Daoy (cell line): ENCODE measurements around the gene LCN1. TPM values are rescaled to one million over a fixed set of nuclear protein-coding genes. Genes with fewer than 3 reads are reported as not detected.

Experiments used
- DNase-seq: peaks from one replicate; pipeline ENCODE4 v3.0.0-alpha.2; 2015; ENCODE audit warnings: low read depth
- total RNA-seq: library from RNA; depleted of rRNA; stranded (reverse); fragments of >200 nt; shearing (Covaris generic); gene quantifications from 2 replicates; pipeline ENCODE4 v1.2.3, GENCODE V29; 2014; rRNA removed

Gene LCN1
- not detected in 2 replicates for total RNA-seq

GRCh38 chr9:135520916-135521607 is at the start of gene LCN1:
LCN1 (plus strand) TSS chr9:135521440; CDS start chr9:135521498, 58 bp downstream.
- no peak for DNase-seq

- no peak for DNase-seq
These were observed 49.2 kb upstream of the LCN1 start for GRCh38 chr9:135471791-135472640.

- DNase-seq: no peak
These were observed 47.2 kb upstream of the LCN1 start for GRCh38 chr9:135473972-135474543.

- peak; percentile 62 for DNase-seq
These were observed 46.3 kb upstream of the LCN1 start for GRCh38 chr9:135474915-135475314.

GRCh38 chr9:135476561-135477355 is 44.5 kb upstream of the LCN1 start:
- DNase-seq: no peak

GRCh38 chr9:135478191-135478590 is 43.0 kb upstream of the LCN1 start:
- no peak for DNase-seq

- DNase-seq: peak; percentile 55
These were observed 42.3 kb upstream of the LCN1 start for GRCh38 chr9:135478829-135479468.

GRCh38 chr9:135479469-135480052 is 41.7 kb upstream of the LCN1 start, which contains the start of gene PPP1R26:
PPP1R26 (plus strand) TSS chr9:135479782; CDS start chr9:135484511, 4,729 bp downstream.
- peak; percentile 67 for DNase-seq

GRCh38 chr9:135480071-135480939 is 40.9 kb upstream of the LCN1 start:
- DNase-seq: peak; percentile 67

GRCh38 chr9:135480940-135481310 is 40.3 kb upstream of the LCN1 start:
- DNase-seq: no peak

GRCh38 chr9:135482015-135482754 is 39.1 kb upstream of the LCN1 start:
- DNase-seq: no peak

GRCh38 chr9:135484460-135485277 is 36.6 kb upstream of the LCN1 start:
- no peak for DNase-seq

- no peak for DNase-seq
These were observed 35.9 kb upstream of the LCN1 start for GRCh38 chr9:135485385-135485784.

- no peak for DNase-seq
These were observed 35.4 kb upstream of the LCN1 start for GRCh38 chr9:135485832-135486231.

GRCh38 chr9:135486267-135487065 is 34.8 kb upstream of the LCN1 start:
- DNase-seq: no peak

- no peak for DNase-seq
These were observed 33.8 kb upstream of the LCN1 start for GRCh38 chr9:135487281-135488012.

GRCh38 chr9:135488013-135488330 is 33.3 kb upstream of the LCN1 start:
- DNase-seq: no peak
